Retinal pigment epithelial cell (primary cell): ENCODE measurements around the gene PPID.
"Not testable (repeated sequence)": the region's sequence is repeated elsewhere in the genome, so short reads cannot be mapped to it uniquely, and the experiment has no call there.

Experiments
- DNase-seq: peaks from one replicate; pipeline ENCODE4 v3.0.0-alpha.2; 2010; ENCODE audit warnings: low read depth
- H3K4me3 ChIP-seq: 2 replicates; pipeline ENCODE4 v1.5.1; 2011; ENCODE audit warnings: mild to moderate bottlenecking, low read length, control low read depth, moderate library complexity
- CTCF ChIP-seq: conservative IDR thresholded peaks from 2 replicates; pipeline ENCODE4 v1.5.1; 2011; ENCODE audit warnings: low read depth, low read length, control low read depth, inconsistent platforms

Gene PPID

GRCh38 chr4:158754385-158755180 is 31.4 kb upstream of the PPID start:
- TF ChIP-seq CTCF: no peak
- H3K4me3 ChIP-seq: no peak overlapping the region

GRCh38 chr4:158750379-158750778 is 27.2 kb upstream of the PPID start:
- no peak overlapping the region for H3K4me3 ChIP-seq
- no peak for TF ChIP-seq CTCF
- peak; percentile 78 for DNase-seq

More at GRCh38 chr4:158754385-158755180, 31.4 kb upstream of the PPID start:
- no peak for DNase-seq

GRCh38 chr4:158746537-158746936 is 23.3 kb upstream of the PPID start:
- DNase-seq, H3K4me3 ChIP-seq: not testable (repeated sequence)

- no peak for DNase-seq
- no peak for TF ChIP-seq CTCF
- H3K4me3 ChIP-seq: no peak overlapping the region
These were observed 18.3 kb upstream of the PPID start for GRCh38 chr4:158741326-158742021.

GRCh38 chr4:158739600-158739999 is 16.4 kb upstream of the PPID start:
- DNase-seq: no peak
- TF ChIP-seq CTCF: no peak
- no peak overlapping the region for H3K4me3 ChIP-seq

GRCh38 chr4:158738866-158739265 is 15.7 kb upstream of the PPID start:
- no peak for DNase-seq
- H3K4me3 ChIP-seq: no peak overlapping the region
- TF ChIP-seq CTCF: no peak

GRCh38 chr4:158729716-158730559 is 6.7 kb upstream of the PPID start:
- peak; percentile 34 for DNase-seq
- no peak overlapping the region for H3K4me3 ChIP-seq
- TF ChIP-seq CTCF: peak; percentile 95
